K562 (cell line): Measurements from ENCODE around the gene PRSS53. TPM values are rescaled to one million over a fixed set of nuclear protein-coding genes. Genes with fewer than 3 reads are reported as not detected.

Experiments used
- ATAC-seq: fragments of 200-7000 bp; cut with Tn5 transposase; 3 replicates; pipeline ENCODE4 v1.9.1; 2020; ENCODE audit warnings: moderate library complexity
- BruUV-seq: library from RNA; stranded (reverse); fragments of 400-500 nt; replicated peaks from 2 replicates; lab custom pipeline; 2021; lab: Mats Ljungman, UMichigan
- CTCF ChIA-PET: fragments of 300-600 bp; formaldehyde crosslinking; extraction: SDS; loops from one replicate; lab custom pipeline; 2021; ENCODE audit warnings: low intra/inter-chr PET ratio; lab: Yijun Ruan, JAX
- POLR2A ChIA-PET: fragments of 300-600, 350-650 bp; sonication (Branson Sonifier 250); formaldehyde crosslinking; extraction: SDS; loops from one replicate; lab custom pipeline; 2021; ENCODE audit warnings: antibody characterized with exemption, inconsistent platforms; lab: Yijun Ruan, JAX
- DNase-seq, 4 experiments: peaks; one replicate each; pipeline versions ENCODE4 v3.0.0 to v3.0.0-alpha.2; 2011 to 2018; ENCODE audit warnings: low spot score in 3 of 4, mixed read lengths in 3 of 4; ENCODE audit errors: extremely low read depth in 1 of 4
- FAIRE-seq: peaks from 2 replicates; lab custom pipeline; 2011; peaks lifted over from hg19 to GRCh38; lab: Jason Lieb, UNC
- H2AFZ ChIP-seq: 2 replicates; pipeline ENCODE4 v1.6.0; 2011; ENCODE audit warnings: low read depth, low read length, control low read depth, inconsistent platforms
- H3K27ac ChIP-seq: fragments of 200-600 bp; 3 replicates; pipeline ENCODE4 v1.8.0; 2011; ENCODE audit warnings: low read depth, mild to moderate bottlenecking, control low read depth, inconsistent platforms, low read length, moderate library complexity, mixed read lengths; ENCODE audit errors: extremely low read depth
- H3K27me3 ChIP-seq, 2 experiments: fragments of 300-600 bp in 1 of 2; 2 replicates in 1 of 2; 3 replicates in 1 of 2; pipeline versions ENCODE4 v1.6.0 to v1.8.0; 2011; ENCODE audit warnings: inconsistent platforms in 2 of 2, low read length in 2 of 2, mild to moderate bottlenecking in 1 of 2, mixed read lengths in 1 of 2, moderate library complexity in 1 of 2; ENCODE audit not compliant: control insufficient read depth in 2 of 2, insufficient read depth in 2 of 2
- H3K36me3 ChIP-seq: fragments of 300-600 bp; 3 replicates; pipeline ENCODE4 v1.8.0; 2011; ENCODE audit warnings: mild to moderate bottlenecking, low read length, inconsistent platforms; ENCODE audit not compliant: control insufficient read depth, insufficient read depth
- H3K4me1 ChIP-seq, 2 experiments: fragments of 200-600 bp in 1 of 2; replicated peaks in 1 of 2; 2 replicates in 1 of 2; 3 replicates in 1 of 2; pipeline versions ENCODE4 v1.5.1 to v1.8.0; 2011; ENCODE audit warnings: inconsistent platforms in 2 of 2, low read length in 2 of 2, mild to moderate bottlenecking in 1 of 2, mixed read lengths in 1 of 2, moderate library complexity in 1 of 2; ENCODE audit not compliant: control insufficient read depth in 2 of 2, insufficient read depth in 2 of 2
- H3K4me2 ChIP-seq: 2 replicates; pipeline ENCODE4 v1.6.1; 2011; ENCODE audit warnings: low read length, control low read depth, inconsistent platforms, mixed read lengths; ENCODE audit not compliant: insufficient read depth
- H3K4me3 ChIP-seq: fragments of 200-600 bp; sonication (generic), shearing (Covaris generic); 2 replicates; pipeline ENCODE4 v1.5.1; 2016; ENCODE audit warnings: control low read depth, inconsistent platforms
- H3K79me2 ChIP-seq: fragments of 200-600 bp; 3 replicates; pipeline ENCODE4 v1.8.0; 2011; ENCODE audit warnings: low read length, inconsistent platforms; ENCODE audit not compliant: control insufficient read depth, insufficient read depth
- H3K9ac ChIP-seq, 2 experiments: 2 replicates each; pipeline versions ENCODE4 v1.6.0 to v1.6.1; 2011; ENCODE audit warnings: low read depth in 2 of 2, low read length in 2 of 2, control low read depth in 1 of 2, inconsistent platforms in 1 of 2, mild to moderate bottlenecking in 1 of 2, mixed read lengths in 1 of 2; ENCODE audit not compliant: insufficient read depth in 1 of 2
- H3K9me1 ChIP-seq: one replicate; pipeline ENCODE4 v1.6.0; 2011; ENCODE audit warnings: inconsistent platforms, mild to moderate bottlenecking, low read length, moderate library complexity; ENCODE audit not compliant: control insufficient read depth, insufficient read depth
- H3K9me3 ChIP-seq: replicated peaks from 2 replicates; pipeline ENCODE4 v1.5.1; 2011; ENCODE audit warnings: low read depth, low read length, inconsistent platforms; ENCODE audit not compliant: control insufficient read depth, insufficient read depth
- H4K20me1 ChIP-seq: replicated peaks from 2 replicates; pipeline ENCODE4 v1.6.1; 2011; ENCODE audit warnings: low read length, inconsistent platforms, mixed read lengths; ENCODE audit not compliant: control insufficient read depth, insufficient read depth
- AFF4 ChIP-seq: sonication (generic); formaldehyde crosslinking; IDR thresholded peaks from 2 replicates; pipeline ENCODE4 v1.8.0; 2023; ENCODE audit warnings: mild to moderate bottlenecking, missing genetic modification reagents
- CC2D1A ChIP-seq: fragments of 450-650 bp; IDR thresholded peaks from 2 replicates; pipeline ENCODE4 v1.6.1; 2017; ENCODE audit warnings: mild to moderate bottlenecking
- CHAMP1 ChIP-seq: fragments of 450-650 bp; IDR thresholded peaks from 2 replicates; pipeline ENCODE4 v1.6.1; 2016; ENCODE audit warnings: mild to moderate bottlenecking
- CHD1 ChIP-seq: fragments of 200-600 bp; sonication (generic); IDR thresholded peaks from one replicate; pipeline ENCODE4 v1.6.1; 2012; ENCODE audit warnings: mild to moderate bottlenecking, moderate library complexity, low read length, inconsistent platforms
- MCM5 ChIP-seq: fragments of 450-650 bp; IDR thresholded peaks from 2 replicates; pipeline ENCODE4 v1.6.1; 2016; ENCODE audit warnings: low read depth
- NFXL1 ChIP-seq: fragments of 450-650 bp; formaldehyde crosslinking; IDR thresholded peaks from 2 replicates; pipeline ENCODE4 v1.4.0; 2021; ENCODE audit warnings: mild to moderate bottlenecking
- ZKSCAN8 ChIP-seq: fragments of 200-800 bp; sonication (Bioruptor generic); IDR thresholded peaks from 2 replicates; pipeline ENCODE4 v1.6.1; 2016; ENCODE audit warnings: missing genetic modification characterization, missing compliant biosample characterization
- ZNF143 ChIP-seq: sonication (generic); formaldehyde crosslinking; IDR thresholded peaks from 2 replicates; pipeline ENCODE4 v1.9.0; 2022; ENCODE audit warnings: mild to moderate bottlenecking, missing genetic modification reagents
- ZNF398 ChIP-seq: fragments of 250-450 bp; sonication (Bioruptor Pico); IDR thresholded peaks from 2 replicates; pipeline ENCODE4 v1.8.0; 2021; ENCODE audit warnings: moderate library complexity, mild to moderate bottlenecking, inconsistent platforms
- ZNF408 ChIP-seq: fragments of 250-450 bp; sonication (Bioruptor Pico); IDR thresholded peaks from 2 replicates; pipeline ENCODE4 v1.4.0; 2020; ENCODE audit warnings: low read depth, mild to moderate bottlenecking, moderate library complexity
- ZNF77 ChIP-seq: fragments of 250-450 bp; sonication (Bioruptor Pico); IDR thresholded peaks from 2 replicates; pipeline ENCODE4 v1.5.0; 2020
- WGBS: fragments of 100-300 bp; shearing (Covaris generic); methylation state at CpG from one replicate; pipeline ENCODE4 v1.1.6; 2016; ENCODE audit warnings: low coverage, mixed read lengths; ENCODE audit not compliant: insufficient coverage; ENCODE audit errors: missing lambda C conversion rate; 5-methylcytosine and 5-hydroxymethylcytosine counted together
- in situ Hi-C: fragments of 300-500 bp; cut with MboI; formaldehyde crosslinking; loops from 4 replicates; pipeline ENCODE4 v1.15.0; 2018; ENCODE audit warnings: inconsistent platforms, mixed read lengths
- intact Hi-C: fragments of 100-400 bp; cut with micrococcal nuclease; formaldehyde crosslinking; loops from 2 replicates; pipeline ENCODE4 v1.14.2; 2022
- polyA plus RNA-seq, 8 experiments: library from polyadenylated mRNA; depleted of rRNA in 4 of 8; stranded (reverse) in 5 of 8; unstranded in 3 of 8; fragments of >200 nt; fragmentation: Nextera tagmentation in 2 of 8; fragmentation: Illumina TruSeq in 1 of 8; extraction: Ambion mirVana in 2 of 8; extraction: Trizol in 1 of 8; gene quantifications; 2 replicates each; pipeline versions ENCODE4 v1.2.1 to v1.2.3, GENCODE V29; 2011 to 2014; ENCODE audit warnings: inconsistent platforms in 1 of 8, missing spikeins in 1 of 8
- total RNA-seq, 7 experiments: library from RNA; depleted of rRNA in 6 of 7; stranded (reverse); fragments of >200 nt in 6 of 7; fragmentation: Illumina TruSeq in 2 of 7; extraction: Trizol in 2 of 7; gene quantifications; 2 replicates each; pipeline versions ENCODE4 v1.2.1 to v1.2.3, GENCODE V29; 2011 to 2021; ENCODE audit warnings: low replicate concordance in 1 of 7

Gene PRSS53
- total and polyA plus RNA-seq, 9 of the 15 experiments (the other 6 are each of a cell fraction or from before 2014, with no cell fraction given): 0.40 to 1.9 (median 0.78) TPM; not detected in 2

- in situ Hi-C loops: no loop called here
- no TSS peak for BruUV-seq
- CTCF ChIA-PET: no interaction called here
These were observed 7.9 kb downstream of the PRSS53 start for GRCh38 chr16:31080756-31081419.

More at GRCh38 chr16:31080756-31081419, 7.9 kb downstream of the PRSS53 start:
- no peak for TF ChIP-seq ZKSCAN8
- no peak for TF ChIP-seq CHD1
- TF ChIP-seq CHAMP1: no peak
- TF ChIP-seq MCM5: no peak
- TF ChIP-seq NFXL1 (CRISPR knock-in tag): no peak
- no peak for TF ChIP-seq ZNF408 (CRISPR knock-in tag)
- TF ChIP-seq AFF4: no peak
- TF ChIP-seq ZNF398 (CRISPR knock-in tag): no peak
- no peak for TF ChIP-seq ZNF77 (CRISPR knock-in tag)
- no peak for TF ChIP-seq ZNF143 (CRISPR knock-in tag)
- no peak for TF ChIP-seq CC2D1A
- Histone ChIP-seq H3K79me2 (peaks cover 22% of the 10 kb centered on the region; the same call in 2 of the 3 replicates), H3K27ac (no peak overlapping the region), H3K4me3 (no peak overlapping the region), H3K4me2 (no peak overlapping the region), H2AFZ (no peak overlapping the region), H3K9me1 (no peaks in the 10 kb centered on the region), H3K4me1 (peaks cover 0 to 82% of the 10 kb centered on the region in 2 experiments; a peak in 3 of 5 replicates), H3K36me3 (peaks cover 83% of the 10 kb centered on the region), H3K9ac (peak overlapping the region in 1 of 2 experiments; percentile 52; a peak in 2 of 4 replicates), H4K20me1 (0 out of 2 replicates have a peak, but pooled peaks cover 5% of the 10 kb centered on the region), H3K27me3 (no peaks in the 10 kb centered on the region), H3K9me3 (no peaks in the 10 kb centered on the region)
- FAIRE-seq: no peak
- DNase-seq: no peak
- ATAC-seq: no peak
- WGBS: 93% methylated on average over 12 of the region's 13 CpGs
- intact Hi-C loops: no loop called here
- POLR2A ChIA-PET: interaction anchor here (0.6 kb wide), 1 partner anchor 100 kb away, joined by 3 read pairs; no protein-coding TSS in a partner anchor
